Measurements from ENCODE around the gene CLDN7. TPM values are rescaled to one million over a fixed set of nuclear protein-coding genes. Genes with fewer than 3 reads are reported as not detected.
A peak's percentile ranks its signal among the peaks of the same experiment; 100 is the strongest.

Gene CLDN7
- total RNA-seq, 1 donor from 2014 or later = 200 TPM

- TF ChIP-seq CTCF (conservative IDR thresholded peaks at IDR 0.05; ENCODE audit: low read depth, low read length) = no peak
- H3K4me3 ChIP-seq (ENCODE audit: low read depth, low read length) = no peak overlapping the region
- no peak for DNase-seq (ENCODE audit: low read depth)
Measured at GRCh38 chr17:7254511-7254910, 7.8 kb downstream of the CLDN7 start.

DNA sequence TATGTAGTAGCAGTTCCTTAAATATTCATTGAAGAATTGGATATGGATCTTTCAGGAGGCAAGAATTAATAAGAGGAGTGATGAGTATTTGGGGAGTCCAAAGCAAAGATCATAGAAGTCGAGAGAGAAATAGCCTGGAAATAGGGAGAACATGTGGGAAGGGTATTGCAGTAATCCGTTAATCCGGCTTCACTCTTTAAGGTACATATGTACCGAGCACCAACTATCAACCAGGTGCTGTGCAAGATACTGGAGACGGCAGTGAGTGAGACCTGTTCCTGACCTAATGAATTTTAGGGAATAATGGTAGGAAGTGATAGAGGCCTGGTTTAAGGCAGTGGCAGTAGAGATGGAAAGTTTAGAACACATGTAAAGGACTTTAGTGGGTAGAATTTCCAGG lies 9.2 kb downstream of the CLDN7 start:
- DNase-seq (ENCODE audit: low read depth) = no peak
- H3K4me3 ChIP-seq (ENCODE audit: low read depth, low read length) = peak overlapping the region; percentile 73
- TF ChIP-seq CTCF (conservative IDR thresholded peaks at IDR 0.05; ENCODE audit: low read depth, low read length) = no peak

GRCh38 chr17:7252176-7253043 lies 9.9 kb downstream of the CLDN7 start, which contains the start of gene ELP5:
Gene ELP5 (plus strand): TSS chr17:7252215. CDS start chr17:7252551, 336 bp downstream.
- peak; percentile 68 for DNase-seq (ENCODE audit: low read depth)
- TF ChIP-seq CTCF (conservative IDR thresholded peaks at IDR 0.05; ENCODE audit: low read depth, low read length) = peak; percentile 9

DNA sequence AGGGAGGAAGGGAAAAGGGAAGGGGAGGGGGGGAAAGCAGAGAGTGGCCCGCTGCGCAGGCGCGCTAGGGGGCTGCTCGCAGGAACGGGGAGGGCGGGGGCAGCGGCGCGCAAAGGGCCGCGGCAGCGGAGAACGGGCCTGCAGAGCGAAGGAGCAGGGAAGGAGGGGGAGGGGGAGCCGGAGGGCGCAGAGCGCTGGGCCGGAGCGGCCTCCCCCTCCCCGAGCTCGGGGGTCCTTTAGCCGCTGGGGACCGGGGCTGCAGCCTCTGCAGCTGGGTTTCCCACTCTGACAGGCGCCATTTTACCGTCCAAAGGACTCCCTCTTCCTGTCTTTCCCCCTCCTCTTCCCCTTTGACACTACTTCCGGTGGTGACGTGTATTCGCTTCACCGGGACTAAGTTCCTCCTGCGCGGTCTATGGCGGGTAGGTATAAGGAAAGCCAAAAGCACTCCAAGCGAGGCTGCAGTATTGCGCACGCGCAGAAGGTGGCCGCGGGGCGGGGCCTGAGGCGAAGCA lies 10.6 kb downstream of the CLDN7 start, which contains the start of gene CTDNEP1:
Gene CTDNEP1 (minus strand): TSS at position 74 of the 515 bp plus-strand sequence. CDS start 438 bp downstream, outside the sequence.
- no peak for TF ChIP-seq CTCF (conservative IDR thresholded peaks at IDR 0.05; ENCODE audit: low read depth, low read length)
- DNase-seq (ENCODE audit: low read depth) = peak; percentile 97
- peak within 1 kb of the TSS; percentile 73 for H3K4me3 ChIP-seq (ENCODE audit: low read depth, low read length)

More at GRCh38 chr17:7252176-7253043, 9.9 kb downstream of the CLDN7 start, which contains the start of gene ELP5:
- H3K4me3 ChIP-seq (ENCODE audit: low read depth, low read length) = peak within 1 kb of the TSS; percentile 73

GRCh38 chr17:7250695-7251627 lies 11.3 kb downstream of the CLDN7 start:
- no peak for TF ChIP-seq CTCF (conservative IDR thresholded peaks at IDR 0.05; ENCODE audit: low read depth, low read length)
- no peak for DNase-seq (ENCODE audit: low read depth)
- peak overlapping the region; percentile 73 for H3K4me3 ChIP-seq (ENCODE audit: low read depth, low read length)

DNA sequence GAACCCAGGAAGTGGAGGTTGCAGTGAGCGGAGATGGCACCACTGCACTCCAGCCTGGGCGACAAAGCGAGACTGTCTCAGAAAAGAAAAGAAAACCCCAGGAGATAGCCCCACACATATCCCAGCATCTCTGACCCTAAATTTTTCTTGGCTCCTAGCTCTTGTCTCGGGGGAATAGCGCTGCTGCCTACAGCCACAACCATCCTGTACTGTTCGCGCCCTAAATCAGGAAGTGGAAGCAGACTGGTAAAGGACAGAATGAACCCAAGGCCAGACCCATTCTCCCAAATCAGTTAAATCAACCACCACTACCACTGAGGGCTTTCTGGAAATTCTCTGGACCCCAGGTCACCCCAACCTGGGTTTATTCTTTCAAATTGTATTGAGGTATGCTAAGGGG lies 12.4 kb downstream of the CLDN7 start:
- TF ChIP-seq CTCF (conservative IDR thresholded peaks at IDR 0.05; ENCODE audit: low read depth, low read length) = no peak
- DNase-seq (ENCODE audit: low read depth) = no peak
- peak overlapping the region; percentile 73 for H3K4me3 ChIP-seq (ENCODE audit: low read depth, low read length)

Measured in epithelial cell of proximal tubule (primary cell).